Endothelial cell of umbilical vein (primary cell): ENCODE results near the gene LCA5L. TPM values are rescaled to one million over a fixed set of nuclear protein-coding genes. Genes with fewer than 3 reads are reported as not detected.

Experiments
- BruUV-seq: library from RNA; stranded (reverse); fragments of 400-500 nt; replicated peaks from 2 replicates; lab custom pipeline; 2021; lab: Mats Ljungman, UMichigan
- CTCF ChIA-PET: fragments of 300-600, 350-600 bp; sonication (Branson Sonifier 250); formaldehyde crosslinking; loops from one replicate; lab custom pipeline; 2021; ENCODE audit warnings: antibody characterized with exemption, inconsistent platforms; lab: Charles Lee
- POLR2A ChIA-PET: fragments of 300-600, 350-600 bp; sonication (Branson Sonifier 250); formaldehyde crosslinking; loops from one replicate; lab custom pipeline; 2021; ENCODE audit warnings: antibody characterized with exemption, inconsistent platforms; lab: Charles Lee
- DNase-seq: peaks from one replicate; pipeline ENCODE4 v3.0.0-alpha.2; 2011; ENCODE audit warnings: low read depth, low spot score
- FAIRE-seq: peaks from 2 replicates; lab custom pipeline; 2011; peaks lifted over from hg19 to GRCh38; lab: Jason Lieb, UNC
- H2AFZ ChIP-seq: 2 replicates; pipeline ENCODE4 v1.6.0; 2012; ENCODE audit warnings: low read depth, low read length, control low read depth, inconsistent platforms
- H3K27ac ChIP-seq: 2 replicates; pipeline ENCODE4 v1.5.1; 2011; ENCODE audit warnings: low read depth, mild to moderate bottlenecking, control low read depth, low read length, moderate library complexity; ENCODE audit not compliant: insufficient read depth
- H3K27me3 ChIP-seq, 2 experiments: 2 replicates each; pipeline versions ENCODE4 v1.6.0 to v1.6.1; 2011; ENCODE audit warnings: low read length in 2 of 2, mixed read lengths in 1 of 2; ENCODE audit not compliant: control insufficient read depth in 2 of 2, insufficient read depth in 2 of 2
- H3K36me3 ChIP-seq, 2 experiments: 2 replicates in 1 of 2; 3 replicates in 1 of 2; pipeline ENCODE4 v1.5.1; 2011; ENCODE audit warnings: low read length in 2 of 2, mild to moderate bottlenecking in 1 of 2, moderate library complexity in 1 of 2; ENCODE audit not compliant: control insufficient read depth in 2 of 2, insufficient read depth in 2 of 2; ENCODE audit errors: extremely low read depth in 1 of 2
- H3K4me1 ChIP-seq: 3 replicates; pipeline ENCODE4 v1.5.1; 2011; ENCODE audit warnings: mild to moderate bottlenecking, low read length; ENCODE audit not compliant: control insufficient read depth, insufficient read depth; ENCODE audit errors: extremely low read depth
- H3K4me2 ChIP-seq: 2 replicates; pipeline ENCODE4 v1.6.1; 2011; ENCODE audit warnings: low read length, control low read depth, mixed read lengths; ENCODE audit not compliant: insufficient read depth
- H3K4me3 ChIP-seq, 3 experiments: fragments of 200-600 bp in 1 of 3; sonication (generic), shearing (Covaris generic) in 1 of 3; replicated peaks in 1 of 3; 2 replicates each; pipeline ENCODE4 v1.5.1; 2011 to 2016; ENCODE audit warnings: control low read depth in 3 of 3, low read length in 3 of 3, mild to moderate bottlenecking in 2 of 3, inconsistent platforms in 1 of 3, low read depth in 1 of 3, moderate library complexity in 1 of 3; ENCODE audit not compliant: insufficient read depth in 1 of 3
- H3K79me2 ChIP-seq: 2 replicates; pipeline ENCODE4 v1.6.0; 2012; ENCODE audit warnings: low read length, inconsistent platforms; ENCODE audit not compliant: control insufficient read depth, insufficient read depth
- H3K9ac ChIP-seq: replicated peaks from 2 replicates; pipeline ENCODE3; 2011; ENCODE audit warnings: low read length, control low read depth; ENCODE audit not compliant: insufficient read depth; ENCODE audit errors: extremely low read depth
- H3K9me1 ChIP-seq: replicated peaks from 3 replicates; pipeline ENCODE4 v1.6.0; 2011; ENCODE audit warnings: mild to moderate bottlenecking, low read length; ENCODE audit not compliant: control insufficient read depth, insufficient read depth; ENCODE audit errors: extremely low read depth
- H3K9me3 ChIP-seq: replicated peaks from 2 replicates; pipeline ENCODE4 v1.5.1; 2012; ENCODE audit warnings: low read length, inconsistent platforms; ENCODE audit not compliant: control insufficient read depth, insufficient read depth
- H4K20me1 ChIP-seq: replicated peaks from 2 replicates; pipeline ENCODE3; 2011; ENCODE audit warnings: mild to moderate bottlenecking, low read length; ENCODE audit not compliant: control insufficient read depth, insufficient read depth; ENCODE audit errors: extremely low read depth
- EZH2 ChIP-seq: IDR thresholded peaks from 2 replicates; pipeline ENCODE4 v1.6.1; 2012; ENCODE audit warnings: borderline replicate concordance, low read depth, mild to moderate bottlenecking, moderate library complexity, low read length, inconsistent platforms; ENCODE audit not compliant: severe bottlenecking
- GATA2 ChIP-seq: IDR thresholded peaks from 2 replicates; pipeline ENCODE4 v1.7.0; 2011; ENCODE audit warnings: low read depth, mild to moderate bottlenecking, moderate library complexity, mixed read lengths, low read length; ENCODE audit not compliant: insufficient read length, insufficient read depth
- JUN ChIP-seq: IDR thresholded peaks from 2 replicates; pipeline ENCODE4 v1.6.1; 2011; ENCODE audit warnings: borderline replicate concordance, low read depth; ENCODE audit not compliant: insufficient read length, insufficient read depth
- MYC ChIP-seq: IDR thresholded peaks from one replicate; pipeline ENCODE4 v1.6.1; 2011; ENCODE audit warnings: mild to moderate bottlenecking, low read depth, low read length
- POLR2A ChIP-seq: IDR thresholded peaks from 2 replicates; pipeline ENCODE4 v1.6.1; 2012; ENCODE audit warnings: low read depth, mild to moderate bottlenecking, control low read depth, low read length
- POLR2AphosphoS5 ChIP-seq: IDR thresholded peaks from 2 replicates; pipeline ENCODE4 v1.6.1; 2012; ENCODE audit warnings: low read depth, mild to moderate bottlenecking, control low read depth, low read length, moderate library complexity; ENCODE audit not compliant: insufficient read depth
- dilution Hi-C: fragments of 300-500 bp; cut with MboI; formaldehyde crosslinking; loops from one replicate; pipeline ENCODE4 v1.15.0; 2019; ENCODE audit warnings: low sequenced_read_pairs; ENCODE audit not compliant: extremely low pct_ligation_motif_present
- intact Hi-C: fragments of 100-400 bp; cut with micrococcal nuclease; formaldehyde crosslinking; loops from one replicate; pipeline ENCODE4 v1.10.0; 2022
- polyA plus RNA-seq, 4 experiments: library from polyadenylated mRNA; depleted of rRNA in 3 of 4; stranded (reverse) in 3 of 4; unstranded in 1 of 4; fragments of >200 nt; gene quantifications; 2 replicates each; pipeline versions ENCODE4 v1.2.1 to v1.2.3, GENCODE V29; 2011 to 2012; ENCODE audit warnings: missing spikeins in 1 of 4
- total RNA-seq: library from RNA; stranded (reverse); gene quantifications from 2 replicates; pipeline ENCODE4 v1.2.3, GENCODE V29; 2021
- TF ChIP-seq, protein P1 (sequence below): IDR thresholded peaks from 2 replicates; pipeline ENCODE4 v1.6.1; 2011; ENCODE audit not compliant: insufficient read depth, insufficient read length
- TF ChIP-seq, protein P2 (sequence below), 2 donors: IDR thresholded peaks; 1 replicate in 1 of 2; 2 replicates in 1 of 2; pipeline ENCODE4 v1.5.1; 2011; ENCODE audit warnings: low read length in 2 of 2, mild to moderate bottlenecking in 2 of 2, moderate library complexity in 2 of 2, control low read depth in 1 of 2, inconsistent platforms in 1 of 2, low read depth in 1 of 2; ENCODE audit not compliant: insufficient read depth in 1 of 2; ENCODE audit errors: extremely low read depth in 1 of 2

Gene LCA5L
- total and polyA plus RNA-seq, 2 donors (not counting 3 experiments of a cell fraction or from before 2014, with no cell fraction given) = 0.26 to 1.0 TPM

DNA sequence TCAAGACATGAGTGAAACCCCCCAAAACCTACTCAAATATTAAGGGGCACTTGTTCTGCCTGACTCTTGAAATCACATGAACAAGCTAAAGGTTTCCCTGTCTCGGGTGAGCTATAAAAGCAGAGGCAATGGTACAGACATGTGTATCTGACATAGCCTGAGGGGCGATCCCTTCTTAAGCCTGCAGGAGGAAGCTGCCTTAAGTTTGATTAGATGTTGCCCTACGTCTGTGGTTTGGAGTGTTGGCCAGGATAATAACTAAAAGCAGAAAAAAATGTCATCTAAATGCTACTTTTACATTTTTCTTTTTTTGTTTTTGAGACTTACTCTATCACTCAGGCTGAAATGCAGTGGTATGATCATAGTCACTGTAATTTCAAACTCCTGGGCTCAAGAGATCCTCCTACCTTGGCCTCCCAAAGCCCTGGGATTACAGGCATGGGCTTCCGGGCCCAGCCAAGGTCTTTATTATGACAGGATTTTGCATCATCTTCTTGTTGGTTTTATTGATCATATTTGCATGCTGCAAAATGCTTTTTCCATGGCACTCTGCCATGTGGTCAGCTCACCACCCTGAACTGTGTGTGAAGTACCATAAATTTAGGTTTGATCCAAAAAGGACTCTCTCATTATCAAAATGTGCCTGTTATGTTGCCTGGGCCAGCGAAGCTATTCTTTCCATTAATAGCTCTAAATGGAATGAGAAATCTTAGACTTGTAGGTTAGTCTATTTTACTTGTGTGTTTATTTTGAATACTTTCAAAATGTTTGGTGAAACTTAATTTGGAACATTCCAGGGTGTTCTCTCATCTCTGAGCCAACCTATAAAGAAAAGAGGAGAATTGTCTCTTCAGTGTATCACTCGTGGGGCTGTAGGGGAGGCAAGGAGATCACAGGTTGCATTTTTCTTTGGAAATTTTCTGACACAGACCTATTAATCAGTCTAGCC is 81.7 kb downstream of the LCA5L start:
- Histone ChIP-seq H3K36me3 (no peaks in the 10 kb centered on the region), H3K79me2 (no peaks in the 10 kb centered on the region), H3K4me2 (no peak overlapping the region), H2AFZ (no peak overlapping the region), H3K9me3 (no peaks in the 10 kb centered on the region), H3K9me1 (no peaks in the 10 kb centered on the region), H3K27ac (no peak overlapping the region), H4K20me1 (no peaks in the 10 kb centered on the region), H3K27me3 (peaks cover 3% of the 10 kb centered on the region in 2 experiments), H3K9ac (no peak overlapping the region), H3K4me1 (no peaks in the 10 kb centered on the region), H3K4me3 (no peak overlapping the region)
- intact Hi-C loops = no loop called here
- ChIA-PET CTCF (interaction anchor here (1.1 to 1.8 kb wide), 3 partner anchors 12 to 24 kb away, joined by 3 to 5 read pairs (median 4); a partner anchor contains a TSS), POLR2A (no interaction called here)
- TF ChIP-seq POLR2A = no peak
- TF ChIP-seq JUN = no peak
- TF ChIP-seq, protein P1, sequence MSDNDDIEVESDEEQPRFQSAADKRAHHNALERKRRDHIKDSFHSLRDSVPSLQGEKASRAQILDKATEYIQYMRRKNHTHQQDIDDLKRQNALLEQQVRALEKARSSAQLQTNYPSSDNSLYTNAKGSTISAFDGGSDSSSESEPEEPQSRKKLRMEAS = no peak
- no peak for TF ChIP-seq GATA2
- no peak for TF ChIP-seq EZH2
- no peak for TF ChIP-seq MYC
- no peak for TF ChIP-seq POLR2AphosphoS5
- TF ChIP-seq, protein P2, sequence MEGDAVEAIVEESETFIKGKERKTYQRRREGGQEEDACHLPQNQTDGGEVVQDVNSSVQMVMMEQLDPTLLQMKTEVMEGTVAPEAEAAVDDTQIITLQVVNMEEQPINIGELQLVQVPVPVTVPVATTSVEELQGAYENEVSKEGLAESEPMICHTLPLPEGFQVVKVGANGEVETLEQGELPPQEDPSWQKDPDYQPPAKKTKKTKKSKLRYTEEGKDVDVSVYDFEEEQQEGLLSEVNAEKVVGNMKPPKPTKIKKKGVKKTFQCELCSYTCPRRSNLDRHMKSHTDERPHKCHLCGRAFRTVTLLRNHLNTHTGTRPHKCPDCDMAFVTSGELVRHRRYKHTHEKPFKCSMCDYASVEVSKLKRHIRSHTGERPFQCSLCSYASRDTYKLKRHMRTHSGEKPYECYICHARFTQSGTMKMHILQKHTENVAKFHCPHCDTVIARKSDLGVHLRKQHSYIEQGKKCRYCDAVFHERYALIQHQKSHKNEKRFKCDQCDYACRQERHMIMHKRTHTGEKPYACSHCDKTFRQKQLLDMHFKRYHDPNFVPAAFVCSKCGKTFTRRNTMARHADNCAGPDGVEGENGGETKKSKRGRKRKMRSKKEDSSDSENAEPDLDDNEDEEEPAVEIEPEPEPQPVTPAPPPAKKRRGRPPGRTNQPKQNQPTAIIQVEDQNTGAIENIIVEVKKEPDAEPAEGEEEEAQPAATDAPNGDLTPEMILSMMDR (IDR thresholded peaks at IDR 0.05; ENCODE audit: extremely low read depth in 1 of 2, insufficient read depth in 1 of 2, low read depth in 1 of 2, low read length in 2 of 2) = no peak
- dilution Hi-C loops = no loop called here
- BruUV-seq = no TSS peak
- FAIRE-seq = no peak
- no peak for DNase-seq
